Measurements from ENCODE around the gene HMGCR. TPM values are rescaled to one million over a fixed set of nuclear protein-coding genes. Genes with fewer than 3 reads are reported as not detected.
A peak's percentile ranks its signal among the peaks of the same experiment; 100 is the strongest.

The HMGCR gene
- total RNA-seq, 5 donors from 2014 or later (not counting 1 experiment from before 2014, with no cell fraction given): 29.6 to 47.2 (median 41.6) TPM

DNA sequence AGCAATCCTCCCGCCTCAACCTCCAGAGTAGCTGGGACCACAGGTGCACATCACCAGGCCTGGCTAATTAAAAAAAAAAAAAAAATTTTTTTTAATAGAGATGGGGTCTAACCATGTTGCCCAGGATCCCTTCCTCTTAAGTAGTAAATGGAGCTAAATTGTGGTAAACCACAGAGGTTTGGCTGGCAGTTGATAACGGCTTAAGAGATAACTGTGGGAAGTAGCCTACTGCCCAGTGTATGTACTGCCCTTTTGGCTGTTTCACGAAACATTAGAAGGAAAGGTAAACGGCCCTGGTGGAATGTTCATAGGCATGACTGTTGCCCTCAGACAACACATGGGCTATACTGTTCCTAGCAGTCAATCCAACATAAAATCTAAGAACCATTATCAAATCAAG lies 44.4 kb downstream of the HMGCR start:
- WGBS (ENCODE audit: insufficient coverage): 33% methylated on average over 1 of the region's 4 CpGs
- Mint-ChIP-seq H3K4me3 (no peak overlapping the region), H3K27me3 (no peaks in the 10 kb centered on the region), H3K36me3 (peaks cover 43% of the 10 kb centered on the region), H3K9me3 (no peaks in the 10 kb centered on the region), H3K27ac (no peak overlapping the region), H3K4me1 (no peaks in the 10 kb centered on the region)
- Histone ChIP-seq H3K27me3 (replicated peaks in 1 of 2; ENCODE audit: control insufficient read depth in 2 of 2, extremely low read depth in 1 of 2, insufficient read depth in 2 of 2, low read length in 1 of 2) (no peaks in the 10 kb centered on the region), H3K4me3 (ENCODE audit: control insufficient read depth in 1 of 2, extremely low read depth in 1 of 2, low read length in 1 of 2) (no peak overlapping the region), H3K36me3 (ENCODE audit: control insufficient read depth in 2 of 2, extremely low read depth in 1 of 2, insufficient read depth in 1 of 2, low read length in 1 of 2) (peaks cover 7 to 58% of the 10 kb centered on the region in 2 donors), H3K27ac (ENCODE audit: low read length) (no peak overlapping the region), H3K9me3 (no peaks in the 10 kb centered on the region), H3K4me1 (ENCODE audit: control insufficient read depth in 1 of 2, extremely low read depth in 1 of 2, insufficient read depth in 2 of 2, low read length in 2 of 2) (no peaks in the 10 kb centered on the region)
- ChIA-PET CTCF (interaction anchor here in 1 of 2 donors (0.6 to 0.7 kb wide), 3 partner anchors 145 to 965 kb away, joined by 3 to 4 read pairs (median 4); partner anchors contain the start of gene ANKRD31), POLR2A (no interaction called here)
- ATAC-seq (replicated peaks in 1 of 4): no peak
- DNase-seq: no peak

DNA sequence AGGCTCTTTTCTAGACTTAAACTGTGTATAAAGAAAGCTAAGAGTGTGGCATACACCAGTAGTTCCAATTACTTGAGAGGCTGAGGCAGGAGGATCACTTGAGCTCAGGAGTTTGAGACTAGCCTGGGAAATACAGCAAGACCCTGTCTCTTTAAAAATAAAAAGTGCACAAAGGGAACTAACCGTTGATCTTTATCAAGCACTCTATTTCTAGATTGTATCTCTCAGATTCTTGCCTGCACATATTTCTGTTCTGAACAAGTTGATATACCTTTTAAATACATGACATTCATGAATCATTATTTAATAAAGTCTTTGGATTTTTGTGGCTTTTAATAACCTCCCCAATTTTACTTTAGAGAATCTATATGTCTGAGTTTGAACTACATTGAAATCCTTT lies 47.2 kb downstream of the HMGCR start:
- no peak for DNase-seq
- Histone ChIP-seq H3K27me3 (replicated peaks in 1 of 2; ENCODE audit: control insufficient read depth in 2 of 2, extremely low read depth in 1 of 2, insufficient read depth in 2 of 2, low read length in 1 of 2) (no peaks in the 10 kb centered on the region), H3K4me3 (ENCODE audit: control insufficient read depth in 1 of 2, extremely low read depth in 1 of 2, low read length in 1 of 2) (no peak overlapping the region), H3K9me3 (no peaks in the 10 kb centered on the region), H3K36me3 (ENCODE audit: control insufficient read depth in 2 of 2, extremely low read depth in 1 of 2, insufficient read depth in 1 of 2, low read length in 1 of 2) (peaks cover 11 to 55% of the 10 kb centered on the region in 2 donors), H3K4me1 (ENCODE audit: control insufficient read depth in 1 of 2, extremely low read depth in 1 of 2, insufficient read depth in 2 of 2, low read length in 2 of 2) (no peaks in the 10 kb centered on the region), H3K27ac (ENCODE audit: low read length) (no peak overlapping the region)
- ChIA-PET POLR2A (interaction anchor here in 1 of 2 donors (0.6 kb wide), 1 partner anchor 731 kb away, joined by 3 read pairs; no protein-coding TSS in a partner anchor), CTCF (no interaction called here)
- WGBS (ENCODE audit: insufficient coverage): no CpG with 5 or more reads among the region's 1 CpG
- Mint-ChIP-seq H3K4me1 (no peaks in the 10 kb centered on the region), H3K27ac (no peak overlapping the region), H3K4me3 (no peak overlapping the region), H3K9me3 (no peaks in the 10 kb centered on the region), H3K36me3 (peaks cover 52% of the 10 kb centered on the region), H3K27me3 (no peaks in the 10 kb centered on the region)
- ATAC-seq (replicated peaks in 1 of 4): no peak

DNA sequence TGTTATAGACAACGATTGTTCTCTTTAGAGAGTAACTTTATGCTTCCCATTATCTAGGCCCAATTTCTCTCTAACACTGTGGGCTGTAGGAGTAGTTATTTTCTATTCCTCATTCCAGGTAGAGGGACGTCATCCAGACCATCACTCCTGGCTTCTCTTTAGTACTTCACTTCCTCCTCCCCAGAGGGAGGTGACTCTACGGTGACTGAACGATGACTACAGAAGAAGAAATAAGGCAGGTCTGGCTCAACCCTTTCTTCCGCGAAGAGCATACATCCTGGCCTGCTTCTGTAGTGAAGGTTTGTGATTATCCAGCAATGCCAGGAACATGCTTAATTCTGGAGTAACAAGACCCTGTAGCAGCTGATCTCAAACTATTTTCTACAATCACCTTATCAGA lies 50.8 kb downstream of the HMGCR start:
- ATAC-seq (replicated peaks in 1 of 4): no peak
- Histone ChIP-seq H3K9me3 (no peaks in the 10 kb centered on the region), H3K27me3 (replicated peaks in 1 of 2; ENCODE audit: control insufficient read depth in 2 of 2, extremely low read depth in 1 of 2, insufficient read depth in 2 of 2, low read length in 1 of 2) (no peaks in the 10 kb centered on the region), H3K36me3 (ENCODE audit: control insufficient read depth in 2 of 2, extremely low read depth in 1 of 2, insufficient read depth in 1 of 2, low read length in 1 of 2) (peaks cover 11 to 30% of the 10 kb centered on the region in 2 donors), H3K27ac (ENCODE audit: low read length) (no peak overlapping the region), H3K4me3 (ENCODE audit: control insufficient read depth in 1 of 2, extremely low read depth in 1 of 2, low read length in 1 of 2) (no peak overlapping the region), H3K4me1 (ENCODE audit: control insufficient read depth in 1 of 2, extremely low read depth in 1 of 2, insufficient read depth in 2 of 2, low read length in 2 of 2) (no peaks in the 10 kb centered on the region)
- H3K4me3 Mint-ChIP-seq: no peak overlapping the region
- no peaks in the 10 kb centered on the region for H3K4me1 Mint-ChIP-seq
- peaks cover 36% of the 10 kb centered on the region for H3K36me3 Mint-ChIP-seq
- POLR2A ChIA-PET: no interaction called here
- no peak for DNase-seq
- H3K27me3 Mint-ChIP-seq: no peaks in the 10 kb centered on the region
- 100% methylated on average over 1 of the region's 6 CpGs for WGBS (ENCODE audit: insufficient coverage)
- no peak overlapping the region for H3K27ac Mint-ChIP-seq
- no peaks in the 10 kb centered on the region for H3K9me3 Mint-ChIP-seq
- CTCF ChIA-PET: no interaction called here

DNA sequence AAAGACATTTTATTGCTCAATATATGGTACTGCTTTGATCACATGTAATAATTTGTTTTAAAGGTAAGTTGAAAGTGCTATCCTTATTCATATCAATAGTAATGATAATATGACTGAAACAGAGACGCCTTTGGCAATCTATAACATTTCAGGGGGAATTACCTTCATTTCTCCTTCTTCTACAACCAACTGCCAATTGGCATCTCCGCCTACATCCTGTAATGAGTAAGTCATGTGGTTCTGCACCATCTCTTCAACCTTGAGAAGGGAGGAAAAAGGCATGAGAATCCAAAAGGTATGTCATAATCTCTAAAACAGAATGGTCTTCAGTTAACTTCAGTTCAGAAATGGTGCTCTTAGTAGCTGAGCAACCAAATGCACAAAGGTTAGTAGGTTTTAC lies 52.4 kb downstream of the HMGCR start:
- no peaks in the 10 kb centered on the region for H3K27me3 Mint-ChIP-seq

DNA sequence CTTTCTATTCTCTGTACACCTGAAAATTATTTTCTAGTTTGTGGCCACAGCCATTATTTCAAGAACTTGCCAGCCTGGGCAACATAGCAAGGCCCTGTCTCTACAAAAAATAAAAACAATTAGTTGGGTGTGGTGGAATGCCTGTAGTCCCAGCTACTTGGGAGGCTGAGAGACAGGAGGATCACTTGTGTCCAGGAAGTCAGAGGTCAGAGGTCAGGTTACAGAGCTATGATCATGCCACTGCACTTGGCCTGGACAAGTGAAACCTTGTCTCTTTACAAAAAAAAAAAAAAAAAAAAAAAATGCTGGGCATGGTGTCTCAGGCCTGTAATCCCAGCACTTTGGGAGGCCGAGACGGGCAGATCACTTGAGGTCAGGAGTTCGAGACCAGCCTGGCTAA lies 58.3 kb downstream of the HMGCR start:
- Histone ChIP-seq H3K4me1 (ENCODE audit: control insufficient read depth in 1 of 2, extremely low read depth in 1 of 2, insufficient read depth in 2 of 2, low read length in 2 of 2) (no peaks in the 10 kb centered on the region), H3K9me3 (no peaks in the 10 kb centered on the region), H3K27me3 (replicated peaks in 1 of 2; ENCODE audit: control insufficient read depth in 2 of 2, extremely low read depth in 1 of 2, insufficient read depth in 2 of 2, low read length in 1 of 2) (no peaks in the 10 kb centered on the region), H3K4me3 (ENCODE audit: control insufficient read depth in 1 of 2, extremely low read depth in 1 of 2, low read length in 1 of 2) (no peak overlapping the region), H3K36me3 (ENCODE audit: control insufficient read depth in 2 of 2, extremely low read depth in 1 of 2, insufficient read depth in 1 of 2, low read length in 1 of 2) (peaks cover 5 to 13% of the 10 kb centered on the region in 2 donors), H3K27ac (ENCODE audit: low read length) (no peak overlapping the region)
- ChIA-PET CTCF (interaction anchor here in 1 of 2 donors (0.6 to 0.7 kb wide), 3 partner anchors 10 to 1379 kb away, joined by 3 to 8 read pairs (median 4); no protein-coding TSS in a partner anchor), POLR2A (interaction anchor here in 1 of 2 donors (0.6 kb wide), 1 partner anchor 20 kb away, joined by 3 read pairs; no protein-coding TSS in a partner anchor)
- Mint-ChIP-seq H3K9me3 (no peaks in the 10 kb centered on the region), H3K27ac (no peak overlapping the region), H3K27me3 (no peaks in the 10 kb centered on the region), H3K4me1 (no peaks in the 10 kb centered on the region), H3K36me3 (peaks cover 21% of the 10 kb centered on the region), H3K4me3 (no peak overlapping the region)
- DNase-seq (no peak), ATAC-seq (replicated peaks in 1 of 4) (no peak)
- WGBS (ENCODE audit: insufficient coverage): no CpG with 5 or more reads among the region's 3 CpGs

More for the DNA sequence above, 52.4 kb downstream of the HMGCR start:
- Histone ChIP-seq H3K4me3 (ENCODE audit: control insufficient read depth in 1 of 2, extremely low read depth in 1 of 2, low read length in 1 of 2) (no peak overlapping the region), H3K36me3 (ENCODE audit: control insufficient read depth in 2 of 2, extremely low read depth in 1 of 2, insufficient read depth in 1 of 2, low read length in 1 of 2) (peaks cover 11 to 29% of the 10 kb centered on the region in 2 donors), H3K4me1 (ENCODE audit: control insufficient read depth in 1 of 2, extremely low read depth in 1 of 2, insufficient read depth in 2 of 2, low read length in 2 of 2) (no peaks in the 10 kb centered on the region), H3K9me3 (no peaks in the 10 kb centered on the region), H3K27ac (ENCODE audit: low read length) (no peak overlapping the region), H3K27me3 (replicated peaks in 1 of 2; ENCODE audit: control insufficient read depth in 2 of 2, extremely low read depth in 1 of 2, insufficient read depth in 2 of 2, low read length in 1 of 2) (no peaks in the 10 kb centered on the region)
- ATAC-seq (replicated peaks in 1 of 4) (no peak), DNase-seq (no peak)
- H3K9me3 Mint-ChIP-seq: no peaks in the 10 kb centered on the region
- WGBS (ENCODE audit: insufficient coverage): no CpG with 5 or more reads among the region's 2 CpGs
- ChIA-PET CTCF (no interaction called here), POLR2A (no interaction called here)
- H3K4me3 Mint-ChIP-seq: no peak overlapping the region
- peaks cover 33% of the 10 kb centered on the region for H3K36me3 Mint-ChIP-seq
- H3K4me1 Mint-ChIP-seq: no peaks in the 10 kb centered on the region
- H3K27ac Mint-ChIP-seq: no peak overlapping the region

DNA sequence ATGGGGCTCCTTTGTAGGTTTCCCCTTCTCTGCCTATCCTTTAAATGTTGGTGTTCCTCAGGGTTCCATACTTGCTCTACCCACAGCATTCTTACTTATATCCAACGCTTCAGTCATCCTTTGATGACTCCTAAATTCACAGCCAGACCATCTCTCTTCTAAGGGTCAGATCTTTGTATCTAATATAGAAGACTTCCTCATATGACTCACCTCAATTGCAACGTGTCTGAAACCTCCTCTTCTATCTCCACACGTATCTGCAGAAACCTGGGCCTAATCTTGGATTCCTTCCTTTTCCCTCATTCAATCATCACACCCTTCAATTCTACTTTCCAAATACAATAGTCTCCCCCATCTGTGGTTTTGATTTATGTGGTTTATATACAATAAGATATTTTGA lies 68.3 kb downstream of the HMGCR start:
- ChIA-PET CTCF (no interaction called here), POLR2A (no interaction called here)
- Histone ChIP-seq H3K4me1 (ENCODE audit: control insufficient read depth in 1 of 2, extremely low read depth in 1 of 2, insufficient read depth in 2 of 2, low read length in 2 of 2) (no peaks in the 10 kb centered on the region), H3K4me3 (ENCODE audit: control insufficient read depth in 1 of 2, extremely low read depth in 1 of 2, low read length in 1 of 2) (no peak overlapping the region), H3K36me3 (ENCODE audit: control insufficient read depth in 2 of 2, extremely low read depth in 1 of 2, insufficient read depth in 1 of 2, low read length in 1 of 2) (peaks cover 0 to 22% of the 10 kb centered on the region in 2 donors), H3K9me3 (no peaks in the 10 kb centered on the region), H3K27me3 (replicated peaks in 1 of 2; ENCODE audit: control insufficient read depth in 2 of 2, extremely low read depth in 1 of 2, insufficient read depth in 2 of 2, low read length in 1 of 2) (no peaks in the 10 kb centered on the region), H3K27ac (ENCODE audit: low read length) (no peak overlapping the region)
- peak overlapping the region in 1 of 2 donors; percentile 5 for H3K27ac Mint-ChIP-seq
- H3K4me3 Mint-ChIP-seq: no peak overlapping the region
- ATAC-seq (replicated peaks in 1 of 4) (no peak), DNase-seq (no peak)
- no peaks in the 10 kb centered on the region for H3K27me3 Mint-ChIP-seq
- H3K4me1 Mint-ChIP-seq: no peaks in the 10 kb centered on the region
- WGBS (ENCODE audit: insufficient coverage): 67% methylated on average over 1 of the region's 3 CpGs
- peaks cover 32% of the 10 kb centered on the region for H3K36me3 Mint-ChIP-seq
- H3K9me3 Mint-ChIP-seq: no peaks in the 10 kb centered on the region
